Ishikawa (cell line): ENCODE measurements around the gene FAM131C.

Experiments
- CEBPB ChIP-seq: IDR thresholded peaks from 2 replicates; pipeline ENCODE4 v1.6.1; 2012
- EGR1 ChIP-seq: IDR thresholded peaks from 2 replicates; pipeline ENCODE4 v1.6.1; 2012
- EP300 ChIP-seq: IDR thresholded peaks from 2 replicates; pipeline ENCODE4 v1.6.1; 2012; ENCODE audit warnings: borderline replicate concordance
- NFIC ChIP-seq: IDR thresholded peaks from 2 replicates; pipeline ENCODE4 v1.6.1; 2012
- REST ChIP-seq: IDR thresholded peaks from 2 replicates; pipeline ENCODE4 v1.6.1; 2012; ENCODE audit warnings: low read depth, mild to moderate bottlenecking
- TAF1 ChIP-seq: IDR thresholded peaks from 2 replicates; pipeline ENCODE4 v1.6.1; 2012; ENCODE audit warnings: low read depth, mild to moderate bottlenecking
- TCF12 ChIP-seq: IDR thresholded peaks from 2 replicates; pipeline ENCODE4 v1.6.1; 2012; ENCODE audit warnings: low read depth
- TEAD4 ChIP-seq: IDR thresholded peaks from 2 replicates; pipeline ENCODE4 v1.6.1; 2012
- YY1 ChIP-seq: IDR thresholded peaks from 2 replicates; pipeline ENCODE4 v1.6.1; 2012; ENCODE audit warnings: low read depth
- TF ChIP-seq, protein P1 (sequence below): IDR thresholded peaks from 2 replicates; pipeline ENCODE4 v1.6.1; 2012
- TF ChIP-seq, protein P2 (sequence below): IDR thresholded peaks from 2 replicates; pipeline ENCODE4 v1.6.1; 2012

DNA sequence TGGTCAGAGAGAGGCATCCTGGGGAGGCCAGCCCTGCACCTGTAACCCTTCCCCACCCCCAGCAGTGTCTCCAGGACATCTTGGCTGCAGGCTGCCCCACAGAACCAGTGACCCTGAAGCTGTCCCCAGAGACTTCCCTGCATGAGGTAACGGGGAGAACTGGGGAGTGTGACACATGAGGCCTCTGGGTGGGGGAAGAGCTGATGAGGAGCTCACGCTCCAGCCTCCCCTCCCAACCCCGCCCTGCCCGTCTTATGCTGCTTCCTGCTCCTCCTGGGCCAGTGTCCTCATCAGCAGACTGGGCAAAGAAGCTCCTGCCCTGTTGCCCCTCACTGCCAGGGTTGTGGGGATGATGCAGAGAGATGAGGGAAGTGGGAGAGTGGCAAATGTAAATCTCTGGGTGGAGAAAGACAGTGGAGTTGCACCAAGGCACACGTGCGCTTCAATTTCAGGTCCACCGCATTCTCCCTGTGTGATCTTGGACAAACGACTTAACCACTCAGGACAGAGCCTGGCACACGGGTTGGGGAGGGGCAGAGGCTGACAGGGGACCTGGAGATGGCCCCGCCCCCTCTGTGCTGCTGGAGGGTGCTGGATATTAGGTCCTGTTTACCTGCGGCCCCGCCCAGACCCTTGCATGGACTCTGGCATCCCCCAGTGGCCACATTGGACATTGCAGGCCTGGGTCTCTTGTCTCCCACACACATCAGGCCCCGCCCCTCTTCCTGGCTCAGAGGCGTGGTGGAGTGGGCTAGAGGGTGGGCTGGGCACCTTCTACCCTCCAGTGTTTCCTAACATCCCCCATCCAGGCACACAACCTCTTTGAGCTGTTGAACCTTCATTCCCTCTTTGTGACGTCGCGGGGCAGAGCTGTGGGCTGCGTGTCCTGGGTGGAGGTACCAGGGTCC lies 17.6 kb downstream of the FAM131C start:
- no peak for TF ChIP-seq EP300
- no peak for TF ChIP-seq TCF12
- TF ChIP-seq, protein P1, sequence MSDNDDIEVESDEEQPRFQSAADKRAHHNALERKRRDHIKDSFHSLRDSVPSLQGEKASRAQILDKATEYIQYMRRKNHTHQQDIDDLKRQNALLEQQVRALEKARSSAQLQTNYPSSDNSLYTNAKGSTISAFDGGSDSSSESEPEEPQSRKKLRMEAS: no peak
- TF ChIP-seq REST: no peak
- TF ChIP-seq TAF1: no peak
- TF ChIP-seq NFIC: no peak
- no peak for TF ChIP-seq CEBPB
- TF ChIP-seq, protein P2, sequence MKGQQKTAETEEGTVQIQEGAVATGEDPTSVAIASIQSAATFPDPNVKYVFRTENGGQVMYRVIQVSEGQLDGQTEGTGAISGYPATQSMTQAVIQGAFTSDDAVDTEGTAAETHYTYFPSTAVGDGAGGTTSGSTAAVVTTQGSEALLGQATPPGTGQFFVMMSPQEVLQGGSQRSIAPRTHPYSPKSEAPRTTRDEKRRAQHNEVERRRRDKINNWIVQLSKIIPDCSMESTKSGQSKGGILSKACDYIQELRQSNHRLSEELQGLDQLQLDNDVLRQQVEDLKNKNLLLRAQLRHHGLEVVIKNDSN: no peak
- no peak for TF ChIP-seq TEAD4
- TF ChIP-seq YY1: no peak
- no peak for TF ChIP-seq EGR1
